CD14-positive monocyte (primary cell): ENCODE results near the gene URI1. TPM values are rescaled to one million over a fixed set of nuclear protein-coding genes. Genes with fewer than 3 reads are reported as not detected.

Experiments
- DNase-seq, 3 donors: peaks; one replicate each; pipeline ENCODE4 v3.0.0-alpha.2; 2011 to 2022
- H2AFZ ChIP-seq: 2 replicates; pipeline ENCODE4 v1.6.0; 2012; ENCODE audit warnings: mild to moderate bottlenecking, low read depth, low read length, inconsistent platforms; ENCODE audit not compliant: insufficient read depth, poor library complexity, severe bottlenecking
- H3K27ac ChIP-seq, 2 donors: 1 replicate in 1 of 2; 2 replicates in 1 of 2; pipeline ENCODE4 v1.5.1; 2012 to 2013; ENCODE audit warnings: low read length in 2 of 2, control low read depth in 1 of 2, inconsistent platforms in 1 of 2, low read depth in 1 of 2, mild to moderate bottlenecking in 1 of 2
- H3K27me3 ChIP-seq, 2 donors: one replicate each; pipeline versions ENCODE4 v1.6.0 to v1.6.1; 2011 to 2013; ENCODE audit warnings: low read length in 2 of 2; ENCODE audit not compliant: control insufficient read depth in 2 of 2, insufficient read depth in 2 of 2
- H3K36me3 ChIP-seq, 2 donors: replicated peaks in 1 of 2; 1 replicate in 1 of 2; 2 replicates in 1 of 2; pipeline versions ENCODE4 v1.5.1 to v1.6.1; 2012 to 2013; ENCODE audit warnings: low read length in 2 of 2, control low read depth in 1 of 2, inconsistent platforms in 1 of 2, mild to moderate bottlenecking in 1 of 2; ENCODE audit not compliant: insufficient read depth in 2 of 2, control insufficient read depth in 1 of 2
- H3K4me1 ChIP-seq, 2 donors: 1 replicate in 1 of 2; 2 replicates in 1 of 2; pipeline versions ENCODE4 v1.5.1 to v1.6.1; 2012 to 2013; ENCODE audit warnings: low read length in 2 of 2, control low read depth in 1 of 2, inconsistent platforms in 1 of 2, mild to moderate bottlenecking in 1 of 2, moderate library complexity in 1 of 2; ENCODE audit not compliant: insufficient read depth in 2 of 2, control insufficient read depth in 1 of 2
- H3K4me2 ChIP-seq: replicated peaks from 2 replicates; pipeline ENCODE3; 2012; ENCODE audit warnings: low read length, moderate library complexity, mild to moderate bottlenecking; ENCODE audit not compliant: poor library complexity, severe bottlenecking; ENCODE audit errors: extremely low read depth
- H3K4me3 ChIP-seq, 3 experiments: fragments of 200-600 bp in 1 of 3; sonication (generic) in 1 of 3; replicated peaks in 1 of 3; 1 replicate in 2 of 3; 2 replicates in 1 of 3; pipeline ENCODE4 v1.5.1; 2011 to 2013; ENCODE audit warnings: low read length in 3 of 3, mild to moderate bottlenecking in 3 of 3, control low read depth in 2 of 3, low read depth in 2 of 3, inconsistent platforms in 1 of 3, moderate library complexity in 1 of 3
- H3K79me2 ChIP-seq: 2 replicates; pipeline ENCODE4 v1.6.0; 2012; ENCODE audit warnings: mild to moderate bottlenecking, control low read depth, inconsistent platforms, low read length, moderate library complexity; ENCODE audit not compliant: insufficient read depth
- H3K9ac ChIP-seq: 2 replicates; pipeline ENCODE4 v1.6.0; 2017; ENCODE audit warnings: low read length, mild to moderate bottlenecking; ENCODE audit not compliant: insufficient read depth, poor library complexity, severe bottlenecking
- H3K9me3 ChIP-seq, 2 donors: replicated peaks in 1 of 2; 1 replicate in 1 of 2; 2 replicates in 1 of 2; pipeline versions ENCODE4 v1.5.1 to v1.6.1; 2012 to 2013; ENCODE audit warnings: low read length in 2 of 2, control low read depth in 1 of 2; ENCODE audit not compliant: control insufficient read depth in 1 of 2, insufficient read depth in 1 of 2
- H4K20me1 ChIP-seq: 2 replicates; pipeline ENCODE4 v1.6.0; 2012; ENCODE audit warnings: mild to moderate bottlenecking, low read length, control low read depth, moderate library complexity; ENCODE audit not compliant: insufficient read depth
- H3K27ac Mint-ChIP-seq, 7 donors: one replicate each; pipeline ENCODE4 v1.8.0; 2020; ENCODE audit warnings: mild to moderate bottlenecking in 7 of 7, mixed read lengths in 7 of 7, moderate library complexity in 6 of 7, inconsistent platforms in 2 of 7
- H3K27me3 Mint-ChIP-seq, 3 donors: one replicate each; pipeline ENCODE4 v1.8.0; 2021 to 2022; ENCODE audit warnings: low read depth in 3 of 3, mild to moderate bottlenecking in 3 of 3, mixed read lengths in 3 of 3, moderate library complexity in 3 of 3, inconsistent platforms in 1 of 3
- H3K36me3 Mint-ChIP-seq, 2 donors: one replicate each; pipeline ENCODE4 v1.8.0; 2020; ENCODE audit warnings: mixed read lengths in 2 of 2, inconsistent platforms in 1 of 2, mild to moderate bottlenecking in 1 of 2
- H3K4me1 Mint-ChIP-seq: one replicate; pipeline ENCODE4 v1.8.0; 2020; ENCODE audit warnings: mild to moderate bottlenecking, mixed read lengths
- H3K4me3 Mint-ChIP-seq, 2 donors: one replicate each; pipeline ENCODE4 v1.8.0; 2020; ENCODE audit warnings: mild to moderate bottlenecking in 2 of 2, mixed read lengths in 2 of 2, moderate library complexity in 1 of 2
- H3K9me3 Mint-ChIP-seq, 7 donors: one replicate each; pipeline ENCODE4 v1.8.0; 2020 to 2022; ENCODE audit warnings: mixed read lengths in 7 of 7, mild to moderate bottlenecking in 6 of 7, moderate library complexity in 6 of 7, inconsistent platforms in 2 of 7
- WGBS: methylation state at CpG from one replicate; pipeline ENCODE4 v1.1.5; 2013; ENCODE audit warnings: missing lambda C conversion rate; ENCODE audit not compliant: insufficient coverage; 5-methylcytosine and 5-hydroxymethylcytosine counted together
- intact Hi-C, 2 donors: fragments of 100-400 bp; cut with micrococcal nuclease; formaldehyde crosslinking; loops; one replicate each; pipeline versions ENCODE4 v1.15.0 to v1.15.1; 2023
- polyA plus RNA-seq, 3 donors: library from polyadenylated mRNA; depleted of rRNA in 1 of 3; unstranded in 2 of 3; stranded (reverse) in 1 of 3; fragments of 300-500 nt in 2 of 3; fragments of >200 nt in 1 of 3; fragmentation: Illumina TruSeq in 2 of 3; gene quantifications; 1 replicate in 2 of 3; 2 replicates in 1 of 3; pipeline ENCODE4 v1.2.3, GENCODE V29; 2012 to 2021
- TF ChIP-seq, protein P1 (sequence below): fragments of 200-600 bp; IDR thresholded peaks from one replicate; pipeline ENCODE4 v1.8.0; 2022; ENCODE audit warnings: antibody characterized with exemption, mild to moderate bottlenecking

Gene URI1
- polyA plus RNA-seq, 3 donors: 5.3 to 19.3 (median 9.7) TPM

DNA sequence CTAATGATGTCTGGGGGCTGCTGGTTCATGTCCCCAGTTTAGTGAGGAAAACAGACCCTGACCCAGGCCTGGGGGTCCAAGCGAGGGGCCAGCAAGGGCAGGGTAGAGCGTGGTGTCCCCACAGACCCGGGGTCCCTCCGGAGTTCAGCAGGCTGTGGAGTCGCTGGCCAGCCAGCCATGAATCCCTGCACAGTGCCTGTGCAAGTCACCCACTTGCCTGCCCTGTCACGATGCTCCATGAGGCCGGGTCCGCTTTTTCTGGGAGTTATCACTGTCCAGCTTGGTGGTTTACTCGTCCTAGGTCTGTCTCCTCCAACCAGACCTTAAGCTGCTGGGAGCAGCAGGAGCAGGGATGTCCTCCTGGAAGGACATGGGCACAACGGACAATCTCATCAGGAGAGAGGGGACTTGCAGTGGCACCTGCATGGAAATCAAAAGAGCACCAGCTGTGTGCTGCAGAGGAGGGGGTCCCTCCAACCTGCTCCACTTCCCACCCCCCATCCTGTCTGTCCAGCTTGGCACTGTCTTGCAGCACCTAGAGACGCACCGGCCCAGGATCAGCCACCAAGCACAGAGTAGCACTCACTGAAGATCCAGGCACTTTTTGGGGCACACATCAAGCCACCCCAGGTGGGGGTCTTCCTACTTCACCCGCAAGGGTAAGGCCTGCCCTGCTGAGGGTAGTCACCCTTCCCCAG lies 121.8 kb downstream of the URI1 start:
- Histone ChIP-seq H3K36me3 (no peaks in the 10 kb centered on the region), H3K9me3 (no peaks in the 10 kb centered on the region), H2AFZ (no peak overlapping the region), H3K4me2 (no peak overlapping the region), H3K4me3 (no peak overlapping the region), H3K79me2 (no peaks in the 10 kb centered on the region), H3K27me3 (no peaks in the 10 kb centered on the region), H3K27ac (no peak overlapping the region), H3K4me1 (no peaks in the 10 kb centered on the region), H4K20me1 (no peaks in the 10 kb centered on the region), H3K9ac (no peak overlapping the region)
- Mint-ChIP-seq H3K4me1 (no peaks in the 10 kb centered on the region), H3K4me3 (no peak overlapping the region), H3K9me3 (no peaks in the 10 kb centered on the region), H3K27me3 (peaks cover 0 to 8% (median 2%) of the 10 kb centered on the region in 3 donors), H3K36me3 (no peaks in the 10 kb centered on the region), H3K27ac (no peak overlapping the region)
- intact Hi-C loops: no loop called here
- DNase-seq: no peak
- TF ChIP-seq, protein P1, sequence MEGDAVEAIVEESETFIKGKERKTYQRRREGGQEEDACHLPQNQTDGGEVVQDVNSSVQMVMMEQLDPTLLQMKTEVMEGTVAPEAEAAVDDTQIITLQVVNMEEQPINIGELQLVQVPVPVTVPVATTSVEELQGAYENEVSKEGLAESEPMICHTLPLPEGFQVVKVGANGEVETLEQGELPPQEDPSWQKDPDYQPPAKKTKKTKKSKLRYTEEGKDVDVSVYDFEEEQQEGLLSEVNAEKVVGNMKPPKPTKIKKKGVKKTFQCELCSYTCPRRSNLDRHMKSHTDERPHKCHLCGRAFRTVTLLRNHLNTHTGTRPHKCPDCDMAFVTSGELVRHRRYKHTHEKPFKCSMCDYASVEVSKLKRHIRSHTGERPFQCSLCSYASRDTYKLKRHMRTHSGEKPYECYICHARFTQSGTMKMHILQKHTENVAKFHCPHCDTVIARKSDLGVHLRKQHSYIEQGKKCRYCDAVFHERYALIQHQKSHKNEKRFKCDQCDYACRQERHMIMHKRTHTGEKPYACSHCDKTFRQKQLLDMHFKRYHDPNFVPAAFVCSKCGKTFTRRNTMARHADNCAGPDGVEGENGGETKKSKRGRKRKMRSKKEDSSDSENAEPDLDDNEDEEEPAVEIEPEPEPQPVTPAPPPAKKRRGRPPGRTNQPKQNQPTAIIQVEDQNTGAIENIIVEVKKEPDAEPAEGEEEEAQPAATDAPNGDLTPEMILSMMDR: no peak
- WGBS: 92% methylated on average over 13 of the region's 13 CpGs

DNA sequence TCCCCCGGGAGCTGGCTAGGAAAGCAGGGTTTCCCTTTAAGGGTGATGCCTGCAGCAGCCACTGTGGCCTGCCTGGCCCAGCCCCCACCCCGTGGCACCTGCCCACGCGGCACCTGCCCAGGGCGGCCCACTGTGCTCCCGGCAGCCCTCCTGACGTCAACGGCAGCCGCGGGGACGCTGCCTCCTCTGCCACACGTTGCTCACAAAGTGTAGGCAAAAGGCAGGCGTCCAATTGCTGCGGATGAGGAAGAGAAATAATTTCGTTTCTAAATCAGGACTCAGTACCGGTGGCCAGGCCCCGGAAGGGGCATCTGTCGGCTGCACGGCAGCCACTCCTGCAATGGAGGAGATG lies 122.3 kb downstream of the URI1 start:
- no peak overlapping the region for H3K9ac ChIP-seq
- H3K79me2 ChIP-seq: no peaks in the 10 kb centered on the region
- no peaks in the 10 kb centered on the region for H3K9me3 ChIP-seq
- no peaks in the 10 kb centered on the region for H3K4me1 Mint-ChIP-seq
- no peak overlapping the region for H3K27ac ChIP-seq
- TF ChIP-seq, protein P1: no peak
- no peaks in the 10 kb centered on the region for H3K36me3 ChIP-seq
- H2AFZ ChIP-seq: no peak overlapping the region
- H3K27ac Mint-ChIP-seq: no peak overlapping the region
- peaks cover 0 to 8% (median 2%) of the 10 kb centered on the region in 3 donors for H3K27me3 Mint-ChIP-seq
- no peaks in the 10 kb centered on the region for H3K9me3 Mint-ChIP-seq
- H3K4me2 ChIP-seq: no peak overlapping the region
- no peak overlapping the region for H3K4me3 ChIP-seq
- WGBS: 85% methylated on average over 19 of the region's 19 CpGs
- no peaks in the 10 kb centered on the region for H3K4me1 ChIP-seq
- no peaks in the 10 kb centered on the region for H3K27me3 ChIP-seq
- intact Hi-C loops: no loop called here
- no peak for DNase-seq
- no peaks in the 10 kb centered on the region for H4K20me1 ChIP-seq
- H3K36me3 Mint-ChIP-seq: no peaks in the 10 kb centered on the region
- no peak overlapping the region for H3K4me3 Mint-ChIP-seq
